Ureter (tissue), 1 donor: ENCODE data around the gene PRR7. TPM values are rescaled to one million over a fixed set of nuclear protein-coding genes. Genes with fewer than 3 reads are reported as not detected.
"Not testable (repeated sequence)": the region's sequence is repeated elsewhere in the genome, so short reads cannot be mapped to it uniquely, and the experiment has no call there.

Experiments used
- DNase-seq: peaks from one replicate; pipeline ENCODE4 v3.0.0-alpha.2; 2020; ENCODE audit warnings: low spot score
- total RNA-seq: library from RNA; stranded (reverse); gene quantifications from one replicate; pipeline ENCODE4 v1.2.4, GENCODE V29; 2023
- donor health status: DM: yes; HTN: yes; CAD: no.

Gene PRR7, protein sequence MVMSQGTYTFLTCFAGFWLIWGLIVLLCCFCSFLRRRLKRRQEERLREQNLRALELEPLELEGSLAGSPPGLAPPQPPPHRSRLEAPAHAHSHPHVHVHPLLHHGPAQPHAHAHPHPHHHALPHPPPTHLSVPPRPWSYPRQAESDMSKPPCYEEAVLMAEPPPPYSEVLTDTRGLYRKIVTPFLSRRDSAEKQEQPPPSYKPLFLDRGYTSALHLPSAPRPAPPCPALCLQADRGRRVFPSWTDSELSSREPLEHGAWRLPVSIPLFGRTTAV
- total RNA-seq, result 2.6 TPM

DNA sequence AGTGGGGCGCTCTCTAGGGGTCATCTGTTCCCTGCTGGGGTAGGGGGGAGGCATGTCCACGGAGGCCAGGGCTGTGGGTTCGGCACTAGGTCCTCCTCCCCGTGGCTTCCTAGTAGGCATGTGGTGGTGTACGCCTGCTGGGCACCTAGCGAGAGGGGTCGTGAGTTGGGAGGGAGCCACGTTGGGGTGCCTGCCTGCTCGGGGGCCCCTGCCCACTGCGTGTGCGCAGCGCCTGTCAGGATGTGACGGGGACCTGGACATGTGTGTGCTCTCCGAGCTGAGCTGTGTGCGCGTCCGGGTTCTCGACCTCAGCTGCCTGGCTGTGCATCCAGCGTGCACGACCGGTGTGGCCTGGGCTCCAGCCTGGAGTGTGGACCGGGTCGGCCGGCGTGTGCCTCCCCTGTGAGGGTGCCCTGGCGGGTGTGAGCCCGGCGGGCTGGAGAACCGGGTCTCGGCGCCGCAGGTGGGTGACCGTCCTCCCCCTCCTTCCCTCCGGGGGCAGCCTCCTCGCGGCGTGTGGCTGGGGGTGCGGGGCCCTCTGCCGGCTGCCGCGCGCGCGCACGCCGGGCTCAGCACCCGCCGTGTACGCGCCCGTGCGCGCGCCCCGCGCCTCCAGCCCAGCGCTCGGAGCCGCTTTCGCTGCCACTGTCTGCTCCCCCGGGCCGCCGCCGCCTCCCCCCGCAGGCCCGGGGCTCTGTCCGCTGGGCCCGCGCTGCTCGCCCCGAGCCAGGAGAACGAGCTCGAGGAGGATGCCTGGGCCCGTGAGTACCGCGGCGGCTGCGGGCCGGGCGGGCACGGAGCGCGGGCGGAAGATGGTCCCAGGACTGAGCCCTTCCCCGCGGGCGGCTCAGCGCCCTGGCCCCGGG is at the start of gene PRR7:
TSS of gene PRR7 (plus strand) at position 615 of the 866 bp plus-strand sequence. CDS start 8,254 bp downstream, outside the sequence.
- no peak for DNase-seq

DNA sequence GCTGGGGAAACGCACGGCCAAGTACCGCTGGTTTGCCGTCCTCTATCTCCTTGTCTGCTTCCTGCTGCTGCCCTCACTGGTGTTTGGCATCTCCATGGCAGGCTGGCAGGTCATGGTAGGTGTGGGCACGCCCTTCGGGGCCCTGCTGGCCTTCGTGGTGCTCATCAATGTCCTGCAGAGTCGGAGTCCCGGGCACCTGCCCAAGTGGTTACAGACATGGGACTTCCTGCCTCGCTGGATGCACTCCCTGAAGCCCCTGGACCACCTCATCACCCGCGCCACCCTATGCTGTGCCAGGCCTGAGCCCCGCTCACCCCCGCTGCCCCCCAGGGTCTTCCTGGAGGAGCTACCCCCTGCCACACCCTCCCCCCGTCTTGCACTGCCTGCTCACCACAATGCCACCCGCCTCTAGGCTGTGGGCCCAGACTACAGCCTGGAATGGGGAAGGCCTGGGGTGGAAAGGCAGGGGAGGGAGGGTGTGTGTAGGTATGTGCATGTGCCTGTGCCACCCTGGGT is 48.7 kb upstream of the PRR7 start:
- no peak for DNase-seq

DNA sequence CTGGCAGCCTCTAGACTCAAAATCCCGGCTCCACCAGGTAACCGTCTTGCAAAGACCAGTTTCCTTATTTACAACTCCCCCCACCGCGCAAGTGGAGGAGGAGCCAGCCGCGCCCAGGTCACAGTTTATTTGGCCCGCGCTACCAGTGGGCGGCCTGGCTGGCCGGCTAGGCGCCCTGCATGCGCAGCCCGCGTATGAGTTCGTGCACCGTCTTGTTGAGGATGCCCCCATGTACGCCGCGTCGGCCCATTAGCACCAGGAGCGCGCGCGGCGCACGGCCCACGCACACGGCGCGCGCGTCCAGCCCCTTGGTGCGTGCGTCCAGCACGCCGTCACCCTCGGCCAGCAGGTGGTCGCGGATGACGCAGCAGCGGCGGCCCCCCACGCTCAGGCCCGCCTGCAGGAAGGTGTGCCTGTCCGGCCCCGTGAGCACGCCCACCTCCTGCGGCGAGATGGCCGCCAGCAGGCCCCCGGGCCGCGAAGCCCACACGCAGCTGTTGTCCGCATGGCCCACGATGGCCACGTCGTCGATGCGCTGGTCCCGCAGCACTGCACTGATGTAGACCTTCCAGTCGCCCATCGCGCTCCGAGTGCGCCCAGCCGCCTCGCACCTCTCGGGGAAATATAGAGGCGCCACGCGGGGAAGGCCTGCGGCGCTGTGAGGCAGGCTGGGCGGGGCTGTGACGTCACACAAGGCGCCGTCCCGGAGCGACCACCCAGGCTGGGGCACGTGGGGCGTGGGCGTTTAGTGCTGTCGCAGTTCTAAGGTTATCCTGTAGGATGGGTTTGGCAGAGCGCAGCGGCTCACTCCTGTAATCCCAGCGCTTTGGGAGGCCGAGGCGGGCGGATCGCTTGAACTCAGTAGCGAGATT is 46.4 kb upstream of the PRR7 start, which contains the start of gene PFN3:
TSS of gene PFN3 (minus strand) at position 665 of the 872 bp plus-strand sequence. CDS start at position 580, 85 bp downstream.
- no peak for DNase-seq

GRCh38 chr5:177402271-177403043 is 44.2 kb upstream of the PRR7 start:
- peak; percentile 76 for DNase-seq

DNA sequence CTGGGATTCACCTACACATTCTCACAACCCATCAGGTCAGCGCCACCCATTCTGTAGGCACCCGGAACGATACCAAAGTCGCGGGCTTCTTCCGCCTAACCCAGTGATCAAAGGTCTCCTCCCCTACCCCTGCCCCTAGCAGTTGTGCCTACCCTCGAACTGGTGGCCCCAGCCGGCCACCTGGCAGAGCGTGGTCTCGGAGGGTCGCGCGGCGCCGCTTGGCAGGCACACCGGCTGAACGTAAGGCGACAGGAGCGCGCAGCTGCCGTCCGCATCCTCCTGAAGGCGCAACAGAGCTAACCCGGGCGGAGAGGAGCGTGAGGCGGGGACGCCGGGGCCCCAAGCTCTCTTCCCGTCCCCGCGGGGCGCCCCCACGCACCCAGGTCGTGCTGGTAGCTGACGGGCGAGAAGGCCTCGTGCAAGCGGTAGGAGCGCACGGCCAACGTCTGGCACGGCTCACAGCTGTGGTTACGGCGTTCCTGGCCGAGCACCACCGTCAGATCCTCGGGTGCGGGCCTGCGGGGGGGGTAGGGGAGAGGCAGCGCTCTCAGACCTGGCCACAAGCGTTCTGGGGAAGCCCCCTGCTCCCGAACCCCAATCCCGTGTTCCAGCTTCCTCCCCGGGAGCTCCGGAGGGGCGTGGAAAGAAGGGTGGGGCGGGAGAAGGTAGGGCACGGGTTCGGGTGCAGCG is 43.4 kb upstream of the PRR7 start:
- DNase-seq, result no peak

- DNase-seq, result peak; percentile 90
These were observed 42.6 kb upstream of the PRR7 start for GRCh38 chr5:177403792-177404640.

- DNase-seq, result no peak
These were observed 41.9 kb upstream of the PRR7 start for GRCh38 chr5:177404641-177405179.

DNA sequence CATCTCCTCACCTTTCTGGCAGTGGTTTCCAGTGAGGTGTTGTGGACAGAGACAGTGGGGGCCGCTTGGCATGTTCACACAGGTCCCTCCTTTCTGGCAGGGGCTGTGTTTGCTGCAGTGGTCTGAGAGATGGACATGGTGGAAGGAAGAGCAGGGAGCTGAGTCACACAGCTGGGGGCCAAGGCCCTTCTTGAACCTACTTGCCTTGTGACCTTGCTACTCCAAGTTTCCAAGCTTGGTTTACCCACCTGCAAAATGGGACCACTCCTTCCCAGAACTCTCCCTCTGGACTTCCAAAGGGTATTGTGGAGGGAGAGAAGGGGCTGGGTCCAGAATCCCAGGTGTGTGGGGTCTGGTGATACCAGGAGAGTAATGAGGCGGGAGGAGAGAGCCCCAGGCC is 41.3 kb upstream of the PRR7 start:
- no peak for DNase-seq

GRCh38 chr5:177405805-177406204 is 40.8 kb upstream of the PRR7 start:
- DNase-seq, result no peak

GRCh38 chr5:177409043-177409801 is 37.4 kb upstream of the PRR7 start, which contains the start of gene F12:
F12 (minus strand) TSS chr5:177409564; CDS start chr5:177409527, 37 bp downstream.
- no peak for DNase-seq

GRCh38 chr5:177410575-177410974 is 36.0 kb upstream of the PRR7 start:
- DNase-seq, result no peak

GRCh38 chr5:177412603-177413233 is 33.9 kb upstream of the PRR7 start:
- DNase-seq, result no peak

DNA sequence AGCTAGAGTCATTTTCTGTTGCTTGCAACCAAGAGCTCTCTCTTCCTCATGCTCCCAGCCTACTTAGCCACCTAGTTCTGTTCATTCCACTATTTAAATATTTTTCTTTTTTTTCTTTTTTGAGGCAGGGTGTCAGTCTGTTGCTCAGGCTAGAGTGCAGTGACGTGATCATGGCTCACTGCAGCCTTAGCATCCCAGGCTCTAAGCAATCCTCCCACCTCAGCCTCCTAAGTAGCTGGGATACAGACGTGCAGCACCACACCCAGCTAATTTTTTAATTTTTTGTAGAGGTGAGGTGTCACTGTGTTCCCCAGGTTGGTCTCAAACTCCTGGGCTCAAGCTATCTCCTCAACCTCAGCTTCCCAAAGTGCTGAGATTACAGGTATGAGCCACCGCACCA is 32.1 kb upstream of the PRR7 start:
- no peak for DNase-seq

DNA sequence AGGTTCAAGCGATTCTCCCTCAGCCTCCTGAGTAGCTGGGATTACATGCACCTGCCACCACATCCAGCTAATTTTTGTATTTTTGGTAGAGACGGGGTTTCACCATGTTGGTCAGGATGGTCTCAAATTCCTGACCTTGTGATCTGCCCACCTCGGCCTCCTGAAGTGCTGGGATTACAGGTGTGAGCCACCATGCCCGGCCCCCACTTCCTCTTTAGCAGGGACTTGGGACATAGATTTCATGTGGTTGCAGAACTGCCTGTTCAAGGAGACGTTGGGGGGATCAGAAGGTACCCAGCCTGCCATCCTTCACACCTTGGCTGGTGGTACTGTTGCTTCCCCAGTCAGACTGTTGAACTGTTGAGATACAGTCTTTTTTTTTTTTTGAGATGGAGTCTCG is 29.5 kb upstream of the PRR7 start:
- DNase-seq, result not testable (repeated sequence)

GRCh38 chr5:177419046-177419445 is 27.6 kb upstream of the PRR7 start:
- no peak for DNase-seq

GRCh38 chr5:177420472-177420871 is 26.1 kb upstream of the PRR7 start:
- not testable (repeated sequence) for DNase-seq

- no peak for DNase-seq
These were observed 25.4 kb upstream of the PRR7 start for GRCh38 chr5:177421062-177421798.
